Body of pancreas (tissue), 4 donors: ENCODE data around the gene EEFSEC. TPM values are rescaled to one million over a fixed set of nuclear protein-coding genes. Genes with fewer than 3 reads are reported as not detected.

Source experiments
- ATAC-seq: fragments of 150-250 bp; one replicate; pipeline ENCODE4 v1.9.1; 2016
- DNase-seq, 4 donors: peaks; one replicate each; pipeline ENCODE4 v3.0.0-alpha.2; 2019
- H3K27ac ChIP-seq, 4 donors: fragments of 200-600 bp; sonication (generic); 1 replicate in 3 of 4; 2 replicates in 1 of 4; pipeline versions ENCODE4 v1.5.1 to v1.6.1; 2016 to 2019; ENCODE audit warnings: mild to moderate bottlenecking in 1 of 4, mixed read lengths in 1 of 4, moderate library complexity in 1 of 4
- H3K27me3 ChIP-seq, 2 donors: fragments of 200-600 bp; sonication (generic); one replicate each; pipeline ENCODE4 v1.6.0; 2016; ENCODE audit warnings: mild to moderate bottlenecking in 1 of 2
- H3K36me3 ChIP-seq, 2 donors: fragments of 200-600 bp; sonication (generic); replicated peaks in 1 of 2; 2 replicates each; pipeline ENCODE4 v1.5.1; 2016; ENCODE audit warnings: low read depth in 2 of 2; ENCODE audit not compliant: insufficient read depth in 1 of 2
- H3K4me1 ChIP-seq: fragments of 200-600 bp; sonication (generic); one replicate; pipeline ENCODE4 v1.6.0; 2016
- H3K4me3 ChIP-seq, 2 donors: fragments of 200-600 bp; sonication (generic); 1 replicate in 1 of 2; 2 replicates in 1 of 2; pipeline ENCODE4 v1.5.1; 2016 to 2019
- H3K9me3 ChIP-seq, 3 donors: fragments of 200-600 bp; sonication (generic); 1 replicate in 2 of 3; 2 replicates in 1 of 3; pipeline ENCODE4 v1.5.1; 2016
- POLR2A ChIP-seq, 3 donors: fragments of 450-650 bp; IDR thresholded peaks; one replicate each; pipeline ENCODE4 v1.6.1; 2016; ENCODE audit warnings: antibody characterized with exemption in 3 of 3, mild to moderate bottlenecking in 2 of 3
- WGBS, 2 donors: methylation state at CpG; one replicate each; pipeline ENCODE4 v1.1.5; 2017; 5-methylcytosine and 5-hydroxymethylcytosine counted together
- intact Hi-C: fragments of 100-400 bp; cut with DNase I; formaldehyde crosslinking; loops from one replicate; pipeline ENCODE4 v1.15.1; 2023
- total RNA-seq, 2 donors: library from RNA; depleted of rRNA; stranded (reverse); fragments of >200 nt; gene quantifications; one replicate each; pipeline ENCODE4 v1.1.0, GENCODE V29; 2016
- TF ChIP-seq, protein P1 (sequence below), 7 experiments: fragments of 450-650 bp in 4 of 7; fragments of 200-600 bp in 3 of 7; sonication (generic) in 3 of 7; IDR thresholded peaks; one replicate each; pipeline ENCODE4 v1.5.1; 2016 to 2019; ENCODE audit warnings: antibody characterized with exemption in 7 of 7

The EEFSEC gene
- total RNA-seq, 2 donors from 2014 or later, result 8.6 to 33.0 TPM

DNA sequence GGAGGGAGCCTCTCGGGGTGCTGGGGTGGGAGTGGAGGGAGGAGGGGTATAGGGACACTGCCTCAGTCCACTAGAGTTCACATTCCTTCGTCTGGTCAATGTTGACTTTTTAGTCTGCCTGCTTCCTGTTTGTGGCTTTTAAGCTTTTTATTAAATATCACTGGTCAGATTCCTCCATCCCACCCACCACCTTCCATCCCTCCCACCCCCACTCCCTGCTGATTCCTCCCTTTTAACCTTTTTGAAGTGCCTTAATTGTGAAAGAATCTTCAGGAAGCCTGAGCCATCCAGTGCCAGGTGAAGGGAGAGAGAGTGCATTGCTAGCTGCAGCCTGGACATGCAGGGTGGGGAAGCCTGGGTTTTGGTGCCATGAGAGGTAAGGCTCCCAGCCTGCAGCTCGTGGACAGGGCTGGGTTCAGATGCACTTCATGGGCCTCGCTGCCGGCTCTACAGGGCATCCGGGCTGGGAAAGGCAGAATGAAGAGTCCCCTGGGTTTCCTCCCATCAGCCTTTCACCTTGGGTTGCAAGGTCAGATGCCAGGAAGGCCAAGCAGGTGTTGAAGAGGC is 207.5 kb downstream of the EEFSEC start:
- Histone ChIP-seq H3K36me3 (no peaks in the 10 kb centered on the region), H3K27me3 (no peaks in the 10 kb centered on the region), H3K9me3 (no peaks in the 10 kb centered on the region), H3K4me1 (peaks cover 28% of the 10 kb centered on the region), H3K4me3 (no peak overlapping the region), H3K27ac (no peak overlapping the region)
- ATAC-seq, result no peak
- TF ChIP-seq, protein P1, sequence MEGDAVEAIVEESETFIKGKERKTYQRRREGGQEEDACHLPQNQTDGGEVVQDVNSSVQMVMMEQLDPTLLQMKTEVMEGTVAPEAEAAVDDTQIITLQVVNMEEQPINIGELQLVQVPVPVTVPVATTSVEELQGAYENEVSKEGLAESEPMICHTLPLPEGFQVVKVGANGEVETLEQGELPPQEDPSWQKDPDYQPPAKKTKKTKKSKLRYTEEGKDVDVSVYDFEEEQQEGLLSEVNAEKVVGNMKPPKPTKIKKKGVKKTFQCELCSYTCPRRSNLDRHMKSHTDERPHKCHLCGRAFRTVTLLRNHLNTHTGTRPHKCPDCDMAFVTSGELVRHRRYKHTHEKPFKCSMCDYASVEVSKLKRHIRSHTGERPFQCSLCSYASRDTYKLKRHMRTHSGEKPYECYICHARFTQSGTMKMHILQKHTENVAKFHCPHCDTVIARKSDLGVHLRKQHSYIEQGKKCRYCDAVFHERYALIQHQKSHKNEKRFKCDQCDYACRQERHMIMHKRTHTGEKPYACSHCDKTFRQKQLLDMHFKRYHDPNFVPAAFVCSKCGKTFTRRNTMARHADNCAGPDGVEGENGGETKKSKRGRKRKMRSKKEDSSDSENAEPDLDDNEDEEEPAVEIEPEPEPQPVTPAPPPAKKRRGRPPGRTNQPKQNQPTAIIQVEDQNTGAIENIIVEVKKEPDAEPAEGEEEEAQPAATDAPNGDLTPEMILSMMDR (IDR thresholded peaks at IDR 0.05), result no peak
- TF ChIP-seq POLR2A (IDR thresholded peaks at IDR 0.05), result no peak
- WGBS, 2 donors, result 67 to 77% methylated on average over 4 to 6 of the region's 6 CpGs
- no peak for DNase-seq
- intact Hi-C loops, result no loop called here

DNA sequence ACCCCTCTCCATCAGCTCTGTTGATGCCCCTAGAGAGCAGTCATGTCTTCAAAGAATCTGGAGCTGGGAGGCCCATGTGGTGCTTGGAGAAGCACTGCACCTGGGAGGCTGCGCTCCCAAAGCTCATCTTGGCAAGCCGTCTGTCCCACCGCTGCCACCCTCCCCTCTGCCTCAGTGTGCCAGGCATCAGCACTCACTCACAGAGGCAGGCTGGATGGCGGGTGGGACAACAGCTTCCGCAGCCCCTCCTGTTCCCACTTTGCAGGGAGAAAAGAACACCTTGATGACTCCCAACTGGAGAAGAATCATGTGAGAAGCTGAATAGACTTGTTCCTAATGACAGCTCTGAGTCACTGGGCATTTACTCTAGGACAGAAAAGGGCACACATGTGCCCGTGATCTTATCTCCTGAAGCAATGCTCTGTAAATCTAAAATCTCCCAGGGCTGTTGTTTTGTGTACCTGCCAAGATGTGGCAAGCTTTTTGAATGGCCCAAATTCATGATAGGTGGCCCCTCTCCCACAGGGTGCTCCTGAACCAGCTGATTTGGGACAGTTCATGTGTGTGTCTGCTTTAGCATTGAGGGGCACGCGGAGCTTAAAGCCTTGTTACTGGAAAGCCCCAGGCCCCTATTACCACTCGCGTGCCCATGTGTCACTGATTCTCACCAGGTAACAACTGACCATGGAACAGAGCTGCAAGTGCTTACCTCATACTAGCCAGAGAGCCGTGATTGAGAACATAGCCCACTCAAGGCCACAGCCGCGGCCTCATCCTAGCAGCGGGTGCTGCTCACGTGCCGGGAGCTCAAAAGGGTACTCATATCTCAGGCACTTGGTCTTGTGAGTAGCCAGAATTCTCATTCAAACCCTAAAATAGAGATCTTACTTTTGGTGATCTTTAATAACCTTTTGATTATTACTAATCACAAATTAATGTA is 209.0 kb downstream of the EEFSEC start:
- Histone ChIP-seq H3K36me3 (no peaks in the 10 kb centered on the region), H3K4me3 (no peak overlapping the region), H3K27me3 (no peaks in the 10 kb centered on the region), H3K27ac (peak overlapping the region; percentile 10 to 54 (median 29)), H3K9me3 (no peaks in the 10 kb centered on the region), H3K4me1 (peaks cover 28% of the 10 kb centered on the region)
- intact Hi-C loops, result no loop called here
- peak; percentile 69 for ATAC-seq
- WGBS, 2 donors, result 52 to 70% methylated on average over 11 to 16 of the region's 16 CpGs
- TF ChIP-seq, protein P1 (IDR thresholded peaks at IDR 0.05), result no peak
- TF ChIP-seq POLR2A (IDR thresholded peaks at IDR 0.05), result no peak
- peak; percentile 37 to 70 (median 64) for DNase-seq

DNA sequence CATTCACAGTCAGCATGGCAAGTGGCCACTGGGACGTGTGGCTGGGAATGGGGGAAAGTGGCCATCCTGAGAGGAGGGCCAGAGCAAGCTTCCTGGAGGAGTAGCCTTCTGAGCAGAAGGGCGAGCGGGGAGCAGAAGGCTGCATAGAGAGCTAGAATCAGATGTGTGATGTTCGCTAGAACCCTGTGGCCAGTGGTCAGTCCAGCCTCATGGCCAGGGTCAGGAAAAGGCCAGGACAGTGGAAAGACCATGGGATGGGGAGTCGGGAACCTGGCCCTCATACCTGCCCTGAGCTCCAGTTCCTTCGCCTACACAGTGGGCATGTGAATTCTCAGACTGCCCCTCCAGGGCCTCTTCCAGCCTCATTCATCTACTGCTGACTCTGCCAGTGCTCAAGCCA is 211.0 kb downstream of the EEFSEC start:
- WGBS, 2 donors, result 89 to 98% methylated on average over 6 of the region's 6 CpGs
- intact Hi-C loops, result no loop called here
- TF ChIP-seq, protein P1 (IDR thresholded peaks at IDR 0.05), result no peak
- TF ChIP-seq POLR2A (IDR thresholded peaks at IDR 0.05), result no peak
- no peak for DNase-seq
- ATAC-seq, result no peak
- H3K27me3 ChIP-seq, result no peaks in the 10 kb centered on the region
- H3K27ac ChIP-seq, result no peak overlapping the region
- no peaks in the 10 kb centered on the region for H3K36me3 ChIP-seq
- H3K4me1 ChIP-seq, result peaks cover 28% of the 10 kb centered on the region
- H3K4me3 ChIP-seq, result no peak overlapping the region
- no peaks in the 10 kb centered on the region for H3K9me3 ChIP-seq

DNA sequence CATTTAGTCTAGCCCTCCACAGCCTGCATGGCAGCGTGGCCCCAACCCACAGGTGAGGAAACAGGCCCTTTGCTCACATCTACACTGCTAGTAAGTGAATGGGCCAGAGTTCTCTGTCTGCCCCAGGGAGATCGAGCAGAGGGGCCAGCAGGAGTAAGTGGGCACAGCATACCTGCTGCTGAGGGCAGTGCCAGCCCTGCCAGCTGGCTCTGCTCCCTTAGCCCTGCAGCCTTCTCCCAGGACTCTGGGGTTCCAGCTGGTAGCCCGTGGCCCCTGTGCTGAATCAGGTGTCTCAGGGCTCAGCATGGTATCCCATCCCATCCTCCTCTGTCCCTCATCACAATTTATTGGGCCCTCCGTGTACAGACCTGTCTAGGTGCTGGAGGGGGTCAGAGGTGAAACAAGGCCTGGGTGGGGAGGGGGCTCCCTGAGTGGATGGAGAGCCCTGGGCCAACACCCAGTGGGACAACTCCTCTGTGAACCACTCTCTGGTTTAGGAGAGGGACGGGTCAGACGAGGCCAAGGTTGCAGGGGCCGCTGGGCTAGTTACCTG is 211.6 kb downstream of the EEFSEC start:
- peaks cover 28% of the 10 kb centered on the region for H3K4me1 ChIP-seq
- TF ChIP-seq POLR2A (IDR thresholded peaks at IDR 0.05), result no peak
- TF ChIP-seq, protein P1 (IDR thresholded peaks at IDR 0.05), result no peak
- DNase-seq, result no peak
- H3K27me3 ChIP-seq, result no peaks in the 10 kb centered on the region
- H3K36me3 ChIP-seq, result no peaks in the 10 kb centered on the region
- WGBS, 2 donors, result 74 to 87% methylated on average over 4 to 7 of the region's 7 CpGs
- H3K4me3 ChIP-seq, result no peak overlapping the region
- no peaks in the 10 kb centered on the region for H3K9me3 ChIP-seq
- no peak overlapping the region for H3K27ac ChIP-seq
- no peak for ATAC-seq
- intact Hi-C loops, result no loop called here
